GM19372 (cell line): Measurements from ENCODE around the gene PLSCR2.
"Not testable (repeated sequence)": the region's sequence is repeated elsewhere in the genome, so short reads cannot be mapped to it uniquely, and the experiment has no call there.

Source experiments
- ATAC-seq: cut with Tn5 transposase; IDR thresholded peaks from one replicate; pipeline ENCODE4 v1.9.1; 2021; ENCODE audit warnings: mild to moderate bottlenecking, low read depth, moderate library complexity; ENCODE audit not compliant: unreplicated experiment

Gene PLSCR2

GRCh38 chr3:146491303-146491702 is 21.9 kb upstream of the PLSCR2 start:
- no peak for ATAC-seq

- no peak for ATAC-seq
Observed at GRCh38 chr3:146485297-146485696, 15.9 kb upstream of the PLSCR2 start.

DNA sequence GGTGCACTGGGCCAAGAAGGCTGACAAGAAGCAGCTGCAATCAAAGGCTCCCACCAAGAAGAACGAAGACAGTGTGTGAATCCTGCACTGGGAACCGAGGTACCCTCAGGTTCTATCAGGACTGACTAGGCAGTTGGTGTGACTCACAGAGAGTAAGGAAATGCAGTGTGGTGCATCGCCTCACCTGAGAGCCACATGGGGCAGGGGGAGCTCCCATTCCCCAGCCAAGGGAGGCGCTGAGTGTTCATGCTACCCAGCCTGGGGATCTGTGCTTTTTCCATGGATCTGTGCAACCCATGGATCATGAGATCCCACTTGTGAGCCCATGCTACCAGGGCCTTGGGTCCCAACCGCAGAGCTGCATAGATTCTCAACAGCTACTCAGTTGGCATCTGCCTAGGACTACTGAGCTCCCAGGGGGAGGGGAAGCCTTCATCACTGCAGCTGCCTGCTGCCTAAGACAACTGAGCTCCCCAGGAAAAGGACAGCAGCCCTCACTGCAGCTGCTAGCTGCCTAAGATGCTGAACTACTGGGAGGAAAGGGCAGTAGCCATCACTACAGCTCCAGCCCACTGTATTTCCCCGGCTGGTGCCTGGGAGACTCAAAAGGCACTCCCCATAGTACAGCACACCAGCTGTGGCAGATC is 6.9 kb upstream of the PLSCR2 start:
- no peak for ATAC-seq

DNA sequence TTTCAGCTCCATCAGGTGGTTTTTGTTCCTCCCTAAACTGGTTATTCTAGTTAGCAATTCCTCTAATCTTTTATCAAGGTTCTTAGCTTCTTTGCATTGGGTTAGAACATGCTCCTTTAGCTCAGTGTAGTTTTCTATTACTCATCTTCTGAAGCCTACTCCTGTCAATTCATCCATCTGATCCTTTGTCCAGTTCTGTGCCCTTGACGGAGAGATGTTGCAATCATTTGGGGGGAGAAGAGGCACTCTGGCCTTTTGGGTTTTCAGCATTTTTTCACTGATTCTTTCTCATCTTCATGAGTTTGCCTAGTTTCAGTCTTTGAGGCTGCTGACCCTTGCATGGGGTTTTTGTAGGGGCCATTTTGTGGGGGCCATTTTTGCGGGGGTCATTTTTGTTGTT is 5.6 kb upstream of the PLSCR2 start:
- not testable (repeated sequence) for ATAC-seq

- no peak for ATAC-seq
Observed at GRCh38 chr3:146473726-146474125, 4.4 kb upstream of the PLSCR2 start.

DNA sequence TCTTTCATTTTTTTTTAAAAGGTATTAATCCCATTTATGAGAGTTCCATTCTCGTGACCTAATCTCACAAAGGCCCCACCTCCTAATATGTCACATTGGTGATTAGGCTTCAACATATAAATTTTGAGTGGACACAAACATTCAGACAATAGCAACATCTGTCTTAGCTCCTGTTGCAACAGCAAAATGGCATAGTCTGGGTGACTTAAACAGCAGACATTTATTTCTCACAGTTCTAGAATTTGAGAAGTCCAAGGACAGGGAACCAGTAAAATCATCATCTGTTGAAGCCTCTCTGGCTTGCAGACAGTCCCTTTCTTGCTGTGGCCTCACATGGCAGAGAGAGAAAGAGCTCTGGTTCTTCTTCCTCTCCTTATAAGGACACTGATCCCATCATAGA is 3.2 kb upstream of the PLSCR2 start:
- no peak for ATAC-seq

DNA sequence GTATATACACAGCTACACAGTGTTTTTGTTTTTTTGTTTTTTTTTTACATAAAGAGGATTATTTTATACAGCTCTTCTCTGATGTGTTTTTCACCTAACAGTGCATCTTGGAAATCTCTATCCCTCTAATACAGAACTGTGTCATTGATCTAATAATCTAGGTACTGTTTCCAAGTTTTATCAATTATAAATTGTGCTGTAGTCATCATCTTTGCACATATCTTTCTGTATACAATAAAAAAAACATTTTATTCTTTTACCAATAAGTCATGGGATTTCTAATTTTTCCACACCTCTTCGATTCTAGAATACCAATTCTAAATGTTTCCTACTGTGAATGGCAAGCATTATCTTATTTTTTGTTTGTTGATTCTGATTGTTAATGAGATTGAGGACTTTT is 1.7 kb upstream of the PLSCR2 start:
- no peak for ATAC-seq

- ATAC-seq = no peak
Observed at GRCh38 chr3:146470425-146470990, 1.1 kb upstream of the PLSCR2 start.

DNA sequence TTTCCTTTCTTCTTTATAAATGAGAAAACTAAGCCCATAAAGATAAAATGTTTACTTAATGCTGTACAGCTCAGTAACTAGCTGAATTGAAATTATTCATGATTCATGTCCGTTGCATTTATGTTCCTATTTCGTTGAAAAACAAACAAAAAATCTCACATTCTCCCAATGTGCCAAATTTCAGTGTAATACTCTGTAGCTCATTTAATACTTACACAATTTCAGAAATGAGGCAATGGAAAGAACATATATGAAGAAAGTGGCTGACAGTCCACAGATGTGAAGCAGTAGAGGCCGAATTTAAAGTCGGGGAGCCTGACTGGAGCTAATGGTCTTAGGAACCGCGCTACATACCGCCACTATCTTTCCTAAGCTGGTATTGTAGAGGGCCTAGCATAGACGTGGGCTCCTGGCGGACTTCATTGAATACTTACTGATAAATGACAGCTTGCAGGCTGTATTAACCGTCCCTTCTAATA is 651 bp downstream of the PLSCR2 start:
- no peak for ATAC-seq

DNA sequence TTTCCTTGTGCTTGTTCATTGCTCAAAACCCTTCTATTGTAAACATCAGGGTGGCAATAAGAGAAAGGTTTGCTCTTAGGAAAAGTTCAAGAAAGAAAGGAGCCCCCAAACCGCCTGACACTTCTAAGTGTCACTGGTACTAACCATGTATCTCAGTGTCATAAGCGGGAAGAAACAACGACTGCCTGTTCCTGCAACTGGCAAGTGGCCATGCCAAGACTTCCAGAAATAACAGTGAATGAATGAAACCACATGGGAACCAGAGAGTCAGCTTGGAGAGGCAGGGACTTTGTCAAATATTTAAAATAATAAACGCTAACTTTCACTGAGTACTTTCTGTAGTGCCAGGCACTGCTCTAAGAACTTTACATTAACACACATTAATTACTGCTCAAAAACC is 1.1 kb downstream of the PLSCR2 start:
- no peak for ATAC-seq

GRCh38 chr3:146466604-146467003 is 2.8 kb downstream of the PLSCR2 start:
- ATAC-seq = no peak

- no peak for ATAC-seq
Observed at GRCh38 chr3:146465693-146466465, 3.5 kb downstream of the PLSCR2 start.

GRCh38 chr3:146464783-146465182 is 4.6 kb downstream of the PLSCR2 start:
- no peak for ATAC-seq

- no peak for ATAC-seq
Observed at GRCh38 chr3:146464005-146464595, 5.3 kb downstream of the PLSCR2 start.

- no peak for ATAC-seq
Observed at GRCh38 chr3:146454796-146455195, 14.6 kb downstream of the PLSCR2 start.

- no peak for ATAC-seq
Observed at GRCh38 chr3:146449613-146450012, 19.7 kb downstream of the PLSCR2 start.

DNA sequence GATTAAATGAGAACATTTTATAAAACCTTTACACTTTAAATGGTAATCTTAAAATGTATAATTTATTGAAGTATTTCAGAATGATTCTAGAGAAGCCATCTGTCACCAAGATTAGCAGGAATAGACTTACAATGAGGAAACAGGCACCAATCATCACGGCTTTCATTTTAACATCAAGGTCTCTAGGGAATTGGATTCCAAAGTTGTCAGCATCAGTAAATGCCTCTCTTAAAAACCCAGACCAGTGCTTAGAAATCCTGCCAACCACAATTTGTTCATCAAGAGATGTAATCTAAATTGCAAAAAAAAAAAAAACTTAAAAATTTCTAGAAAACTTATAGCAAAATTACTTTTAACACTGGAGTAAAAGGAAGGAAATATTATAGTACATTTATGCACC is 20.3 kb downstream of the PLSCR2 start:
- no peak for ATAC-seq

GRCh38 chr3:146446026-146446425 is 23.3 kb downstream of the PLSCR2 start:
- ATAC-seq = no peak

GRCh38 chr3:146440310-146440709 is 29.1 kb downstream of the PLSCR2 start:
- not testable (repeated sequence) for ATAC-seq

GRCh38 chr3:146432066-146432465 is 37.3 kb downstream of the PLSCR2 start:
- ATAC-seq = no peak

- no peak for ATAC-seq
Observed at GRCh38 chr3:146431240-146431639, 38.1 kb downstream of the PLSCR2 start.
